PC-3 (cell line): ENCODE data around the gene LILRA2.

Experiments used
- EZH2 ChIP-seq: fragments of 300-600 bp; sonication (generic); IDR thresholded peaks from one replicate; pipeline ENCODE4 v1.6.1; 2017; ENCODE audit warnings: antibody characterized with exemption, mild to moderate bottlenecking, low read length; ENCODE audit not compliant: unreplicated experiment
- TF ChIP-seq, protein P1 (sequence below): fragments of 300-600 bp; sonication (generic); conservative IDR thresholded peaks from 2 replicates; pipeline ENCODE4 v1.5.1; 2017; ENCODE audit warnings: antibody characterized with exemption, low read depth, mild to moderate bottlenecking, low read length

DNA sequence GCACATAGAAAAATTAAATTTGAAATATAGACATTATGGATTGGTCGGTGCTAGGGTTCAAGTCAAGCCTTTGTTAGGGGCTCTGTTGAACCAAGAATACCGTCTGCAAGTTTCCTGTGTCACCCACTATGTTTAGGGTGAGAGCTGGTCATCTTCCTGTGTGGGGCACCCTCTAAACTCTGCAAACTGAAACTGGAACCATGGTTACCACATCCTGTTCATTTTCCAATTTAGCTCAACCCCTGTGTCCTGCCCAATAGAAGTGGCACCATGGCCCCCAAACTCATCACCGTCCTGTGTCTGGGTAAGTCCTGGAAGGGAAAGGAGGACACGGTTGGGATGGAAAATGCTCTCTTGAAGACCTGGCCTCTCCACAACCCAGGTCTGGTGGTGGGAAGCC, 41.1 kb upstream of the LILRA2 start:
- TF ChIP-seq, protein P1, sequence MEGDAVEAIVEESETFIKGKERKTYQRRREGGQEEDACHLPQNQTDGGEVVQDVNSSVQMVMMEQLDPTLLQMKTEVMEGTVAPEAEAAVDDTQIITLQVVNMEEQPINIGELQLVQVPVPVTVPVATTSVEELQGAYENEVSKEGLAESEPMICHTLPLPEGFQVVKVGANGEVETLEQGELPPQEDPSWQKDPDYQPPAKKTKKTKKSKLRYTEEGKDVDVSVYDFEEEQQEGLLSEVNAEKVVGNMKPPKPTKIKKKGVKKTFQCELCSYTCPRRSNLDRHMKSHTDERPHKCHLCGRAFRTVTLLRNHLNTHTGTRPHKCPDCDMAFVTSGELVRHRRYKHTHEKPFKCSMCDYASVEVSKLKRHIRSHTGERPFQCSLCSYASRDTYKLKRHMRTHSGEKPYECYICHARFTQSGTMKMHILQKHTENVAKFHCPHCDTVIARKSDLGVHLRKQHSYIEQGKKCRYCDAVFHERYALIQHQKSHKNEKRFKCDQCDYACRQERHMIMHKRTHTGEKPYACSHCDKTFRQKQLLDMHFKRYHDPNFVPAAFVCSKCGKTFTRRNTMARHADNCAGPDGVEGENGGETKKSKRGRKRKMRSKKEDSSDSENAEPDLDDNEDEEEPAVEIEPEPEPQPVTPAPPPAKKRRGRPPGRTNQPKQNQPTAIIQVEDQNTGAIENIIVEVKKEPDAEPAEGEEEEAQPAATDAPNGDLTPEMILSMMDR: no peak
- TF ChIP-seq EZH2: no peak
